ENCODE data around the gene CLDN6.

GRCh38 chr16:2969545-2970521 is 48.1 kb downstream of the CLDN6 start:
- TF ChIP-seq, protein P1, sequence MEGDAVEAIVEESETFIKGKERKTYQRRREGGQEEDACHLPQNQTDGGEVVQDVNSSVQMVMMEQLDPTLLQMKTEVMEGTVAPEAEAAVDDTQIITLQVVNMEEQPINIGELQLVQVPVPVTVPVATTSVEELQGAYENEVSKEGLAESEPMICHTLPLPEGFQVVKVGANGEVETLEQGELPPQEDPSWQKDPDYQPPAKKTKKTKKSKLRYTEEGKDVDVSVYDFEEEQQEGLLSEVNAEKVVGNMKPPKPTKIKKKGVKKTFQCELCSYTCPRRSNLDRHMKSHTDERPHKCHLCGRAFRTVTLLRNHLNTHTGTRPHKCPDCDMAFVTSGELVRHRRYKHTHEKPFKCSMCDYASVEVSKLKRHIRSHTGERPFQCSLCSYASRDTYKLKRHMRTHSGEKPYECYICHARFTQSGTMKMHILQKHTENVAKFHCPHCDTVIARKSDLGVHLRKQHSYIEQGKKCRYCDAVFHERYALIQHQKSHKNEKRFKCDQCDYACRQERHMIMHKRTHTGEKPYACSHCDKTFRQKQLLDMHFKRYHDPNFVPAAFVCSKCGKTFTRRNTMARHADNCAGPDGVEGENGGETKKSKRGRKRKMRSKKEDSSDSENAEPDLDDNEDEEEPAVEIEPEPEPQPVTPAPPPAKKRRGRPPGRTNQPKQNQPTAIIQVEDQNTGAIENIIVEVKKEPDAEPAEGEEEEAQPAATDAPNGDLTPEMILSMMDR (IDR thresholded peaks at IDR 0.05) = no peak
- no peak for TF ChIP-seq POLR2A (IDR thresholded peaks at IDR 0.05)

Data from testis (tissue), 2 donors.